ENCODE results near the gene LIX1L.

- TF ChIP-seq FOXP2 (optimal IDR thresholded peaks at IDR 0.05; ENCODE audit: borderline replicate concordance, extremely low read depth, extremely low read length, insufficient read depth), result no peak
- TF ChIP-seq TAF1 (IDR thresholded peaks at IDR 0.05; ENCODE audit: borderline replicate concordance, insufficient read depth, low read length), result no peak
- TF ChIP-seq REST (IDR thresholded peaks at IDR 0.05; ENCODE audit: insufficient read depth in 1 of 2, low read depth in 2 of 2, low read length in 2 of 2), result no peak
- TF ChIP-seq POLR2AphosphoS5 (IDR thresholded peaks at IDR 0.05; ENCODE audit: low read depth, low read length), result no peak
- TF ChIP-seq SIN3A (IDR thresholded peaks at IDR 0.05; ENCODE audit: borderline replicate concordance, insufficient read depth, low read length), result no peak
Observed at GRCh38 chr1:145912128-145912641, 45.6 kb downstream of the LIX1L start.

All from PFSK-1 (cell line).